Prostate gland (tissue), 2 donors: ENCODE data around the gene TMEM198. TPM values are rescaled to one million over a fixed set of nuclear protein-coding genes. Genes with fewer than 3 reads are reported as not detected.

Experiments used
- DNase-seq: peaks from one replicate; pipeline ENCODE4 v3.0.0-alpha.2; 2019; ENCODE audit warnings: low spot score
- H3K27ac ChIP-seq, 2 donors: fragments of 200-600 bp; sonication (generic); 2 replicates each; pipeline ENCODE4 v1.5.1; 2017 to 2019
- H3K27me3 ChIP-seq: fragments of 200-600 bp; sonication (generic); replicated peaks from 2 replicates; pipeline ENCODE4 v1.5.1; 2019; ENCODE audit not compliant: insufficient read depth
- H3K36me3 ChIP-seq, 2 donors: fragments of 200-600 bp; sonication (generic); 1 replicate in 1 of 2; 2 replicates in 1 of 2; pipeline versions ENCODE4 v1.5.1 to v1.8.1; 2017 to 2019
- H3K4me1 ChIP-seq: fragments of 200-600 bp; sonication (generic); replicated peaks from 2 replicates; pipeline ENCODE4 v1.5.1; 2019
- H3K4me3 ChIP-seq, 2 donors: fragments of 200-600 bp; sonication (generic); 2 replicates each; pipeline ENCODE4 v1.5.1; 2017 to 2019
- H3K9me3 ChIP-seq: fragments of 200-600 bp; sonication (generic); 2 replicates; pipeline ENCODE4 v1.5.1; 2017
- POLR2A ChIP-seq: fragments of 450-650 bp; IDR thresholded peaks from one replicate; pipeline ENCODE4 v1.6.1; 2016; ENCODE audit warnings: antibody characterized with exemption, mild to moderate bottlenecking
- POLR2AphosphoS5 ChIP-seq: sonication (generic); formaldehyde crosslinking; IDR thresholded peaks from one replicate; pipeline ENCODE4 v1.6.1; 2017; ENCODE audit warnings: antibody characterized with exemption
- WGBS: methylation state at CpG from one replicate; pipeline ENCODE4 v1.1.5; 2018; 5-methylcytosine and 5-hydroxymethylcytosine counted together
- intact Hi-C: fragments of 100-400 bp; cut with DNase I; formaldehyde crosslinking; loops from one replicate; pipeline ENCODE4 v1.14.2; 2022
- total RNA-seq, 2 donors: library from RNA; depleted of rRNA; stranded (reverse); fragments of >200 nt; gene quantifications; one replicate each; pipeline ENCODE4 v1.1.0, GENCODE V29; 2016
- TF ChIP-seq, protein P1 (sequence below), 4 experiments: fragments of 200-600 bp in 2 of 4; fragments of 450-650 bp in 2 of 4; sonication (generic) in 2 of 4; IDR thresholded peaks; 1 replicate in 3 of 4; 2 replicates in 1 of 4; pipeline ENCODE4 v1.5.1; 2016 to 2019; ENCODE audit warnings: antibody characterized with exemption in 4 of 4, mild to moderate bottlenecking in 2 of 4, moderate library complexity in 2 of 4

Gene TMEM198
- total RNA-seq, 2 donors from 2014 or later = 5.7 to 11.5 TPM

DNA sequence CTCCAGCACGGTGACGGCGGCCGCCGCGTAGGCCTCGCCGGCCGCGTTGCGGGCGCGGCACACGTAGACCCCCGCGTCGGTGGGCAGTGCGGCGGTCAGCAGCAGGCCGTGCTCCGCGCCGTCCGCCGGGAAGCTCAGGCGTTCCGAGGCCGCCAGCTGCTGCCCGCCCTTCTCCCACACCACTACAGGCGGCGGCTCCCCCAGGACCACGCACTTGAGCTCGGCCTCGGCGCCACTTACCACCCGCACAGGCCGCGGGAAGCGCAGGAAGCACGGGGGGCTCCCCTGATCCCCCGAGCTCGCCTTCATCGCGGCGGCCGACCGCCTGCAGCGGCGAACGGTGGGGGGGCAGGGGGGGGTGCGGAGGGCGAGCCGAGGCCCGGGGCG lies 27.1 kb downstream of the TMEM198 start:
- no peak for DNase-seq
- Histone ChIP-seq H3K27ac (peak overlapping the region; percentile 77 to 88), H3K4me1 (no peaks in the 10 kb centered on the region), H3K36me3 (no peaks in the 10 kb centered on the region), H3K4me3 (peak overlapping the region; percentile 63 to 78), H3K9me3 (no peaks in the 10 kb centered on the region), H3K27me3 (no peaks in the 10 kb centered on the region)
- TF ChIP-seq, protein P1, sequence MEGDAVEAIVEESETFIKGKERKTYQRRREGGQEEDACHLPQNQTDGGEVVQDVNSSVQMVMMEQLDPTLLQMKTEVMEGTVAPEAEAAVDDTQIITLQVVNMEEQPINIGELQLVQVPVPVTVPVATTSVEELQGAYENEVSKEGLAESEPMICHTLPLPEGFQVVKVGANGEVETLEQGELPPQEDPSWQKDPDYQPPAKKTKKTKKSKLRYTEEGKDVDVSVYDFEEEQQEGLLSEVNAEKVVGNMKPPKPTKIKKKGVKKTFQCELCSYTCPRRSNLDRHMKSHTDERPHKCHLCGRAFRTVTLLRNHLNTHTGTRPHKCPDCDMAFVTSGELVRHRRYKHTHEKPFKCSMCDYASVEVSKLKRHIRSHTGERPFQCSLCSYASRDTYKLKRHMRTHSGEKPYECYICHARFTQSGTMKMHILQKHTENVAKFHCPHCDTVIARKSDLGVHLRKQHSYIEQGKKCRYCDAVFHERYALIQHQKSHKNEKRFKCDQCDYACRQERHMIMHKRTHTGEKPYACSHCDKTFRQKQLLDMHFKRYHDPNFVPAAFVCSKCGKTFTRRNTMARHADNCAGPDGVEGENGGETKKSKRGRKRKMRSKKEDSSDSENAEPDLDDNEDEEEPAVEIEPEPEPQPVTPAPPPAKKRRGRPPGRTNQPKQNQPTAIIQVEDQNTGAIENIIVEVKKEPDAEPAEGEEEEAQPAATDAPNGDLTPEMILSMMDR (IDR thresholded peaks at IDR 0.05) = no peak
- TF ChIP-seq POLR2A (no peak), POLR2AphosphoS5 (no peak)
- intact Hi-C loops = no loop called here
- WGBS = 0% methylated on average over 40 of the region's 55 CpGs

DNA sequence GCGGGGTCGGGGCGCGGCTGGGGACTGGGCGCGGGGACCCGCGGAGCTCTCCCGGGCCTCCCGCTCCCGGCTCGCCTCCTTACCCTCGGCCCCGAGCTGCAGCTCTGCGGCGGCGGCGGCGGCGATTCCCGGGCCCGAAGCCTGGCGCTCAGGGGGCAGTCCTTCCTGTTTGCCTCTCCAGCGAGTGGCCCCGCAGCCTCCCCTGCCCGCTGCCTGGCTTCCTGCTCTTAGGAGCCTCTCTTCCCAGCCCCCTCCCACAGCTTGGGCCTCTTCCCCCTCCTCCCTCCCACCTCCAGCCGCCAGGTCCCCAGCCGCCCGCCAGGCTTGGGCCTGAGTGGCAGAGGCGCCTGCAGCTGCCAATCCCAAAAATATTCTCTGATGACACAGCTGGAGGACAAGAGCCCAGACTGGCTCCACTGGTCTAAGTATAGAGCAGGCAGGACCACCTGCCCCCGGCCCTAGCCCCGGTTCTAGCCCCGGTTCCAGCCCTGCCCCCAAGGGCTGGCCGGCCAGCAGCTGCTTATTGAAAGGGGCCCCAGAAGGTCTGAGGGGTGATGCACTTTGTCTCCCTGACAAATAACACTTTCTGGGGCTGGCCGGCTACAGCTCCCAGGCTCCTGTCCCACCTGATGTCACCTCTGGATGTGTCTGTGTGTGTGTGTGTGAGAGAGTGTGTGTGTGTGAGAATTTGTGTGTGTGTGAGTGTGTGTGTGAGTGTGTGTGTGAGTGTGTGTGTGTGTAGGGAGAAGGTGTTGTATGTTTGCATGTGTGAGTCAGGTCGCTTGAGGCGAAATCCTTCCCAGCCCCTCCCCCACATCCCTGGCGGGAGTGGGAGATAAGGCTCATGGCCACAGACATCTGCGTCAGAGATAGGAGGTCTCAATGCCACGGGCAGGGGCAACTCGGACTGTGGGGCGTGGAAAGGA lies 27.7 kb downstream of the TMEM198 start, which contains the start of gene OBSL1:
Gene OBSL1, minus strand, starts transcription at position 229 of the 926 bp plus-strand sequence. CDS start 307 bp downstream, outside the sequence.
- intact Hi-C loops = no loop called here
- peak within 1 kb of the TSS; percentile 77 to 88 for H3K27ac ChIP-seq
- no peaks in the 10 kb centered on the region for H3K4me1 ChIP-seq
- no peaks in the 10 kb centered on the region for H3K27me3 ChIP-seq
- TF ChIP-seq POLR2A = no peak
- TF ChIP-seq POLR2AphosphoS5 = no peak
- TF ChIP-seq, protein P1 (IDR thresholded peaks at IDR 0.05) = no peak
- H3K4me3 ChIP-seq = peak within 1 kb of the TSS; percentile 63 to 78
- no peaks in the 10 kb centered on the region for H3K9me3 ChIP-seq
- no peaks in the 10 kb centered on the region for H3K36me3 ChIP-seq
- peak; percentile 57 for DNase-seq
- WGBS = 8% methylated on average over 34 of the region's 42 CpGs

DNA sequence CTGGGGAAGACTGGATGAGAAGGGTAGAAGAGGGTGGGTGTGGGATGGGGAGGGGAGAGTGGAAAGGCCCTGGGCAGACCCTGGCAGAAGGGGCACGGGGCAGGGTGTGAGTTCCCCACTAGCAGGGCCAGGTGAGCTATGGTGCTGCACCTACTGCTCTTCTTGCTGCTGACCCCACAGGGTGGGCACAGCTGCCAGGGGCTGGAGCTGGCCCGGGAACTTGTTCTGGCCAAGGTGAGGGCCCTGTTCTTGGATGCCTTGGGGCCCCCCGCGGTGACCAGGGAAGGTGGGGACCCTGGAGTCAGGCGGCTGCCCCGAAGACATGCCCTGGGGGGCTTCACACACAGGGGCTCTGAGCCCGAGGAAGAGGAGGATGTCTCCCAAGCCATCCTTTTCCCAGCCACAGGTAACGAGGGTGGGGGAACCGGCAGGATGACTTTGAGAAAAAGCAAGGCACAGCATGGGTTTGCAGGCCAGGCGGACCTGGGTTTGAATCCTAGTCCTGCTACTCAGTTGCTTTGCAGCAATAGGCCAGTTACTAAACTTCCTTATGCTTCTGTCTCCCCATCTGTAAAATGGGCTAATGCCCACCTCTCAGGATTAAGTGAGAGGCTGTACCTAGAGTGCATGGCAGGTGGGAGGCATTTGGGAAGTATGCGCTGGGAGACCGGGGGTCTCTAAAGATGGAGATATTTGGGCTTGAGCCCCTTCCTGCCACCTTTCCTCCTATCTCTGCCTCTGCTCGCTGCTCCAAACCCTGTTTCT lies 28.6 kb downstream of the TMEM198 start, which contains the start of gene INHA:
Gene INHA, plus strand, starts transcription at position 74 of the 765 bp plus-strand sequence. Its CDS starts 65 bp downstream, at position 139.
- intact Hi-C loops = no loop called here
- no peak for DNase-seq
- 79% methylated on average over 13 of the region's 13 CpGs for WGBS
- Histone ChIP-seq H3K27ac (peak within 1 kb of the TSS; percentile 77 to 88), H3K9me3 (no peaks in the 10 kb centered on the region), H3K36me3 (no peaks in the 10 kb centered on the region), H3K4me1 (no peaks in the 10 kb centered on the region), H3K27me3 (no peaks in the 10 kb centered on the region), H3K4me3 (peak within 1 kb of the TSS; percentile 63 to 78)
- TF ChIP-seq, protein P1 (IDR thresholded peaks at IDR 0.05) = no peak
- TF ChIP-seq POLR2AphosphoS5 (no peak), POLR2A (no peak)

DNA sequence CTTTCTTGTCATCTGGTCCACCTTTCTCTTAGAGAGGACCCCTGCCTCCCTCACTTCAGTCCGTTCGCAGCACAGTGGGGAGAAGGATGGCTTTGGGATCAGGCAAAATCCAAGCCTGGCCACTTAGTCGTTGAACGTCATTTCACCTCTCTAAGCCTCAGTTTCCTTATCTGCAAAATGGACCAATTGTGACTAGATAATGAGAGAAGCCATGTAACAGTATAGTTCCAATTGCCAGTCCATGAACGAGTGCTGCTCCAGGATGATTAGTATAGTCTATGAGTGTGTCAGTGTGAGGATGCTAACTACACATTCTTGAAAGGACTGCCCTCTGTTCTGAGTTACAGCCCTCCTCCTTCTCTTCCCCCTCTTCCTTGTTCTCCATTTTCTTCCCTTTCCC lies 29.3 kb downstream of the TMEM198 start:
- WGBS = 80% methylated on average over 5 of the region's 5 CpGs
- Histone ChIP-seq H3K27ac (no peak overlapping the region), H3K4me3 (no peak overlapping the region), H3K27me3 (no peaks in the 10 kb centered on the region), H3K9me3 (no peaks in the 10 kb centered on the region), H3K4me1 (no peaks in the 10 kb centered on the region), H3K36me3 (no peaks in the 10 kb centered on the region)
- intact Hi-C loops = no loop called here
- TF ChIP-seq, protein P1 (IDR thresholded peaks at IDR 0.05) = no peak
- no peak for TF ChIP-seq POLR2A
- no peak for TF ChIP-seq POLR2AphosphoS5
- DNase-seq = no peak
